Esophagus squamous epithelium (tissue), 5 donors: ENCODE measurements around the gene TBC1D10A. TPM values are rescaled to one million over a fixed set of nuclear protein-coding genes. Genes with fewer than 3 reads are reported as not detected.

Source experiments
- DNase-seq: peaks from one replicate; lab custom pipeline; 2025; lab: John Stamatoyannopoulos, UW
- H3K27ac ChIP-seq, 4 donors: fragments of 200-600 bp; sonication (generic); one replicate each; pipeline ENCODE4 v1.5.1; 2016 to 2019; ENCODE audit warnings: mild to moderate bottlenecking in 1 of 4
- H3K27me3 ChIP-seq, 4 donors: fragments of 200-600 bp; sonication (generic); 1 replicate in 3 of 4; 2 replicates in 1 of 4; pipeline versions ENCODE4 v1.5.1 to v1.6.0; 2017 to 2021; ENCODE audit warnings: antibody characterized with exemption in 1 of 4
- H3K36me3 ChIP-seq, 3 donors: fragments of 200-600 bp; sonication (generic); one replicate each; pipeline ENCODE4 v1.5.1; 2016 to 2019
- H3K4me1 ChIP-seq, 3 donors: fragments of 200-600 bp; sonication (generic); one replicate each; pipeline ENCODE4 v1.5.1; 2017 to 2019
- H3K4me3 ChIP-seq, 4 donors: fragments of 200-600 bp; sonication (generic); 1 replicate in 3 of 4; 2 replicates in 1 of 4; pipeline ENCODE4 v1.5.1; 2016 to 2019; ENCODE audit warnings: mild to moderate bottlenecking in 2 of 4, moderate library complexity in 1 of 4
- H3K9me3 ChIP-seq, 3 donors: fragments of 200-600 bp; sonication (generic); one replicate each; pipeline ENCODE4 v1.5.1; 2016 to 2019
- CTCF ChIP-seq, 6 experiments: fragments of 450-650 bp in 4 of 6; fragments of 200-600 bp in 2 of 6; sonication (generic) in 2 of 6; IDR thresholded peaks; one replicate each; pipeline ENCODE4 v1.5.1; 2016 to 2019; ENCODE audit warnings: antibody characterized with exemption in 6 of 6, mild to moderate bottlenecking in 4 of 6, moderate library complexity in 4 of 6
- POLR2A ChIP-seq, 4 donors: fragments of 450-650 bp; IDR thresholded peaks; one replicate each; pipeline ENCODE4 v1.6.1; 2017; ENCODE audit warnings: antibody characterized with exemption in 4 of 4, mild to moderate bottlenecking in 4 of 4, moderate library complexity in 3 of 4
- WGBS, 2 donors: methylation state at CpG; one replicate each; pipeline ENCODE4 v1.1.5; 2018; 5-methylcytosine and 5-hydroxymethylcytosine counted together
- intact Hi-C: fragments of 100-400 bp; cut with DNase I; formaldehyde crosslinking; loops from one replicate; pipeline ENCODE4 v1.15.0; 2022
- total RNA-seq, 4 donors: library from RNA; depleted of rRNA; stranded (reverse); fragments of >200 nt; gene quantifications; one replicate each; pipeline ENCODE4 v1.1.0, GENCODE V29; 2016
- donor health status: DM: yes; HTN: yes; CAD: no.

Gene TBC1D10A
- total RNA-seq, 4 donors from 2014 or later = 40.7 to 55.1 (median 47.0) TPM

DNA sequence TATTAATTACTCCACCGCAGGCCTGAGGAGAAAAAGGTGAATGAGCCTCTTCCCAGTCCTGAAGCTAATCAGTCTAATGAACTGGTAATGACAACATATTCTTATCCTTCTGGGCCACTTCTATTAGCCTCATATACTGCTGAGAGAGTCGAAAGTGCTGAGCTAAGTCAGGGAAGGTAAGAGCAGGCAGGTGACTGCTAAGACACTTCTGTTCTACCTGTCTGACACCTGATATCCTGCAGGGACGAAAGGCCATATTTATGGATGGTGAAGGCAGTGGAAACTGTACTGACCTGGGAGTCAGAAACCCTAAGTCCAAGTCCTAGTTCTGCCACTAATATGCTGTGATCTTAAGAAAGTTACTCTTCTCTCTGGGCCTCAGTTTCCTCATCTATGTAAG, 3.5 kb downstream of the TBC1D10A start:
- H3K9me3 ChIP-seq = no peaks in the 10 kb centered on the region
- peaks cover 59 to 92% (median 70%) of the 10 kb centered on the region in 3 donors for H3K4me1 ChIP-seq
- peak overlapping the region in 2 of 4 donors; percentile 99 for H3K27ac ChIP-seq
- 100% methylated on average over 2 to 3 of the region's 3 CpGs for WGBS, 2 donors
- TF ChIP-seq CTCF (IDR thresholded peaks at IDR 0.05) = no peak
- TF ChIP-seq POLR2A (IDR thresholded peaks at IDR 0.05) = no peak
- no peaks in the 10 kb centered on the region for H3K27me3 ChIP-seq
- H3K4me3 ChIP-seq = no peak overlapping the region
- H3K36me3 ChIP-seq = peaks cover 0 to 40% (median 4%) of the 10 kb centered on the region in 3 donors
- intact Hi-C loops = no loop called here
- no peak for DNase-seq

DNA sequence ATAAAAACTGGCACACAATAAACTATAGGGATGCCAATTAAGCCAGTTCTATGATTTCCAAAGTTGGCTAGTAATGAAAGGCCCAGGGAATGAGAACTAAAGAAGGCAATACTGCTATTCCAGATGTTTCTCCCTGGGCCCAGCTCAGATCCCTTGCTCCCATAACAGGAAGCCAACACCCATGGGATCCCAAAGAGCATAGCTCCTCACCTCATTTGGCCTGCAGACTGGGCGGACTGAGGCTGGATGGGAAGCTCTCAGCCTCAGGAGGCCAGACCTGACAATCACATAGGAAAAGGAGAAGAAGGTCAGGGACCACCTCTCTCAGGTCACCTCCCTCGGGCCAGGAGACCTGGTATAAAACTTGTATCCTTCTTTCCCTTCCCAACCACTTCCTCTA, 5.3 kb downstream of the TBC1D10A start:
- peaks cover 0 to 57% (median 4%) of the 10 kb centered on the region in 3 donors for H3K36me3 ChIP-seq
- no peak for DNase-seq
- TF ChIP-seq CTCF (IDR thresholded peaks at IDR 0.05) (no peak), POLR2A (IDR thresholded peaks at IDR 0.05) (no peak)
- peaks cover 64 to 96% (median 80%) of the 10 kb centered on the region in 3 donors for H3K4me1 ChIP-seq
- H3K9me3 ChIP-seq = no peaks in the 10 kb centered on the region
- intact Hi-C loops = no loop called here
- no peaks in the 10 kb centered on the region for H3K27me3 ChIP-seq
- H3K4me3 ChIP-seq = no peak overlapping the region
- peak overlapping the region; percentile 27 to 94 (median 72) for H3K27ac ChIP-seq
- 53 to 82% methylated on average over 1 to 2 of the region's 2 CpGs for WGBS, 2 donors

DNA sequence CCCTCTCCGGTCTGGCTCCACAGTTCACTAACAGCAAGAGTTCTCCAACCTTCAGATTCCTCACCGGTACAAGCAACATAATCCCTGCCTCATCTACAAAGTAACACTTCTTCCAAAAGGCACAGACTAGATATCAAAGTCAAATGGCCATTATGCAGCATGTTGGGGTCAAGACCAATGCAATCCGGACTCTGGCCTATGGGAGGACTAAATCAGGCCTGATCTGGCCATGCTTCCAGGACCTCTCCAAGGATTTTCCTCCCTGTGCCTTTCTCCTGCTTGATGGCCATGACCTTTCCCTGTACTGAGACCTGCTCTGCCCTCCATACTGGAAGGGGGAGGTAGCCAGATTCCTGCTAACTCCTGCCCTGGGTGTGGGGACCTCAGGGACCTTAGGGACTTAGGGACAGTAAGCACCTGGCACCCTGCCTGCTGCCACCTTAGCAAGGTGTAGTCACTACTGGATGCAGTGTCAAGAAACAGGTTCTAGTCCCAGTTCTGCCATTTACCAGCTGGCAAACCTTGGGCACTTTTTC, 6.7 kb downstream of the TBC1D10A start:
- Histone ChIP-seq H3K4me1 (peaks cover 65 to 100% (median 94%) of the 10 kb centered on the region in 3 donors), H3K27me3 (no peaks in the 10 kb centered on the region), H3K36me3 (peaks cover 0 to 70% (median 4%) of the 10 kb centered on the region in 3 donors), H3K4me3 (no peak overlapping the region), H3K9me3 (no peaks in the 10 kb centered on the region), H3K27ac (peak overlapping the region in 3 of 4 donors; percentile 17 to 94 (median 76))
- no peak for TF ChIP-seq POLR2A (IDR thresholded peaks at IDR 0.05)
- TF ChIP-seq CTCF (IDR thresholded peaks at IDR 0.05) = no peak
- no peak for DNase-seq
- intact Hi-C loops = no loop called here
- WGBS, 2 donors = 90 to 97% methylated on average over 3 of the region's 3 CpGs

DNA sequence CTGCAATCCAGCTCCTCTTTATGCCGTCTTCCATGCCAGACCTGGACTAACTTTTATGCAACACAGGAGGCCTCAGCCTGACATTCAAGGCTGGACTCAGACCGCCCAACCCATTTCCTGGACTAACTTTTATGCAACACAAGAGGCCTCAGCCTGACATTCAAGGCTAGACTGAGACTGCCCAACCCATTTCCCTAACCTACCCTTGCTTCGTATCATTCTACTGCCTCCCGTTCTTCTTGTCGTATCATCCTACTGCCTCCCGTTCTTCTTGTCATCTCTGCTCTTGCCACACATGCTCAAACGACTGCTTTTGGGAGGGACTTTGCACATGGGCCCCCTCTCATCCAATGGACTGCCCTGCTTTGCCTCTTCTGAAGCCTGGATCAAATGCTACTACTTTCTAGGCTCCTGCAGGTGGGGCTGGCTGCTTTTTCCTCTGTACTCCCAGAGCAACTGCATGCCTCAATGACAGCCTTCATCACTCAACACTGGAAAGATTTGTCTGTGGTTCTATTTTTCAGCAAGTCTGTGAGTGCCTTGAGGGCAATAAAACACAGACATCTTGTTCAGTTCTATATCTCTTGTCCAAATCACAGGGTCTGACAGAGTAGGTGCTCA, 7.8 kb downstream of the TBC1D10A start:
- TF ChIP-seq POLR2A (IDR thresholded peaks at IDR 0.05) (no peak), CTCF (IDR thresholded peaks at IDR 0.05) (no peak)
- DNase-seq = no peak
- Histone ChIP-seq H3K4me1 (peaks cover 59 to 100% (median 93%) of the 10 kb centered on the region in 3 donors), H3K36me3 (peaks cover 0 to 75% (median 4%) of the 10 kb centered on the region in 3 donors), H3K9me3 (no peaks in the 10 kb centered on the region), H3K4me3 (no peak overlapping the region), H3K27me3 (no peaks in the 10 kb centered on the region), H3K27ac (peak overlapping the region; percentile 11 to 94 (median 46))
- intact Hi-C loops = no loop called here
- 68 to 71% methylated on average over 7 of the region's 7 CpGs for WGBS, 2 donors

- peak overlapping the region in 3 of 4 donors; percentile 17 to 94 (median 76) for H3K27ac ChIP-seq
- no peaks in the 10 kb centered on the region for H3K9me3 ChIP-seq
- intact Hi-C loops = no loop called here
- DNase-seq = no peak
- no peaks in the 10 kb centered on the region for H3K27me3 ChIP-seq
- peaks cover 0 to 65% (median 4%) of the 10 kb centered on the region in 3 donors for H3K36me3 ChIP-seq
- H3K4me1 ChIP-seq = peaks cover 58 to 100% (median 92%) of the 10 kb centered on the region in 3 donors
- 88 to 100% methylated on average over 1 of the region's 1 CpG for WGBS, 2 donors
- no peak for TF ChIP-seq POLR2A (IDR thresholded peaks at IDR 0.05)
- TF ChIP-seq CTCF (IDR thresholded peaks at IDR 0.05) = no peak
- no peak overlapping the region for H3K4me3 ChIP-seq
Measured at GRCh38 chr22:30317778-30318177, 9.0 kb downstream of the TBC1D10A start.
